ENCODE results near the gene PRDM16.

Gene PRDM16

DNA sequence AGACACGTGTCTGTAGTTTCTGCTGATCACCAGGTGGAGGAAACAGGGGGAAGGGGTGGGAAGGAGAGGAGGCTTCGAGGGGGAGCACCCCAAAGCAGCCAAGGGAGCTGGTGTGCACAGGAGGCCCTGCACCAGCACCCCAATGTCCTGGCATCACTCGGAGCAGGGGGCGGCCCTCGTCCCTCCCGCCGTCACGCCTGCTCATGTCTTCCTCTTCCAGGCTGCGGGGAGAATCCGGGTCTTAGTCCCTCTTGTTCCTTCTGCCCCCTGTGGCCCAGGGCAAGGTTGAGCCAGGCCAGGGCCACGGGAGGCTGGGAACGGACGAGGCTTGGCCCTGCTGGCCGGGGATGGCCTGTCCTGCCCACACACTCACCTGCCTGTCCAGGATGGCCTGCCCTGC, 364.1 kb downstream of the PRDM16 start:
- TF ChIP-seq POLR2A (IDR thresholded peaks at IDR 0.05; ENCODE audit: low read length) (no peak), GATA1 (IDR thresholded peaks at IDR 0.05; ENCODE audit: low read depth, low read length) (no peak)
- DNase-seq = no peak

DNA sequence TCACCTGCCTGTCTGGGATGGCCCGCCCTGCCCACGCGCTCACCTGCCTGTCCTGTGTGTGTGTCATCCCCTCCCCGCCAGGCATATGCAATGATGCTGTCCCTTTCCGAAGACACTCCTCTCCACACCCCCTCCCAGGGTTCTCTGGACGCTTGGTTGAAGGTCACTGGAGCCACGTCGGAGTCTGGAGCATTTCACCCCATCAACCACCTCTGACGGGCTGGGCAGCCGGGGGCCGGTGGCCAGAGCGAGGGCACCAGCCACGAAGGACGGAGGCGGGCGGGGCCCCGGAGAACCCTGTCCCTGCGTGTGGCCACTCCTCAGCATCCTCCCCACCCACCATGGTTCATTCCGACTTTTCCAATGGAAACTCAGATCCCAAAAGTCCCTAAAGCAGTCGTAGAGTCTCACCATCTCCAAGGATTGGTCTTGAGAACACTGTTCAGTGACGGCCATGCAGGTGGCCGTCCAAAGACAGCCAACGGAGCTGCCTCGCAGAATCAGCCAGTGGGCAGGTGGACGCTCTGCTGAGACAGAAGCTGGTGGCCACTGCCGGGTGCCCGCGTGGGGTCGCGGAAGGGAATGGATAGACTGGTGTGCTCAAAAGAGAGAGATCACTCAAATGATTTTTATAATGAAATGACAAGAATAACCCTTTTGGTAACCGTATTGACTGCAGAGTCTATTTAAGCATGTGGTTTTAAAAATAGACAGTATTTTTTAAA, 364.8 kb downstream of the PRDM16 start:
- TF ChIP-seq POLR2A (IDR thresholded peaks at IDR 0.05; ENCODE audit: low read length) (no peak), GATA1 (IDR thresholded peaks at IDR 0.05; ENCODE audit: low read depth, low read length) (no peak)
- DNase-seq = no peak

DNA sequence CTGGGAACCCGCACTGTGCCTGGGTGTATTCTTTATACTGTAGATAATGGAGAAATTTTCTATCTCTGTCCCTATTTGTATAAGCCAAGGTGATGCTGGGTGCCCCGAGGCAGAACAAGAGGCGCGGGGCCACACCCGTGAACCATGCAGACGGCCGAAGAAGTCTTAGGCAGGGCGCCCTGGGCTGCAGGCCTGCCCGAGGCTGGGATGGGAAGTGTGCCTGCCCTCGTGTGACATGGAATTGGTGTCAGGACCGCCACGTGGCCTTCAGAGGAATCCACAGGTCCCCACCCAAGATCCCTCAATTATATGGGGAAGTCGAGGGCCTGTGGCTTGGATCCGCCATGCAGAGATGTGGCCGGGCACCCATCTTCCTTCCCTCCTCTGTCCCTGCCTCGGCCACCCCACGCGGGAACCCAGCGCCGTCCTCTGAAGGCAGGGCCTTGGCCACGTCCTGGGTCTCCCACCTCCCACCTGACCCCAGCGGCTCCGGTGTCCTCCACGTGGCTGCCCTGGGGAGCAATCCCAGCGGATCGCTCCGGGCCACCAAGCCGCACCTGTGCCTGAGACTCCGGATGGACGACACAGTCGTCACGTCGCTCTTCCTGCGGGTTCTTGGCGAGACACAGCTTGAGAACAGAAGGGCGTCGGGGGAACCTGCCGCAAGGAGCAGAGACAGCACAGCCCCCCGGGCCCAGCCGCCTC, 365.6 kb downstream of the PRDM16 start:
- TF ChIP-seq GATA1 (IDR thresholded peaks at IDR 0.05; ENCODE audit: low read depth, low read length) (no peak), POLR2A (IDR thresholded peaks at IDR 0.05; ENCODE audit: low read length) (no peak)
- no peak for DNase-seq

DNA sequence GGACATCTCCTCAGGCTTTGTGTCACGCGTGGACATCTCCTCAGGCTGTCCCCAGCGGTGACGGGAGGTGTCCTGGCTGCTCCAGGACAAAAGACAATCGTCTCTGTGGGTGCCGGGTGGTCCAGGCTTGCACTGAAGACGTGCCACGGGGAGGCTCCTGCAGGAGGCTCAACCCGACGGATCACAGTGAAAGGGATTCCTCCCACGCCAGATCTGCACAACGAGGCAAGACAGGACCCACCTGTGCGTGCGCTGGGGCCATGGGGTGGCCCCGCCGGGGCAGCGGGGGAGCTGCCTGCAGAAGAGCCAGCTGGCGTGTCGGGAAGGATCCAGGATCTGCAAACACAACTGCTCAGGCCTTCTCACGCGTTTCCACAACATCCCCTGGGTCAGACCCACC, 366.7 kb downstream of the PRDM16 start:
- TF ChIP-seq GATA1 (IDR thresholded peaks at IDR 0.05; ENCODE audit: low read depth, low read length) (no peak), POLR2A (IDR thresholded peaks at IDR 0.05; ENCODE audit: low read length) (no peak)
- DNase-seq = no peak

DNA sequence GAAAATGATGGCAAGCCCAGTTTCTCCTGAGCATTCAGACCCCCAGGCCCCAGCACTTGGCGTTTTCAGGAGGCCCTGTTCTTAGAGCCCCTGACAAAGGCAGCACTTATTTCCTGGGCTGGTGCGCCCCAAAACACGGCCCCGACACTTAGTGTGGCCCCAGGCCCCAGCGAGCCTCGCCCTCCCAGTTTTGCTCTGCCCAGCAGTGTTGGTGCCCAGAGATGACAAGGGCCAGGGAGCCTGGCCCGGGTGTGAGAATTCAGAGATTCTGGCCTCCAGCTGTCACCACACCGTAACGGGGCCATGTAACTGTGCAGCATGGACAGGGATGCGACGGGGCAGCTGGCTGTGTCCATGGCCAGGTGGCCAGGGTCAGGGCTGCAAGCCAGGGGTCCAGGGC, 367.4 kb downstream of the PRDM16 start:
- no peak for DNase-seq
- no peak for TF ChIP-seq POLR2A (IDR thresholded peaks at IDR 0.05; ENCODE audit: low read length)
- TF ChIP-seq GATA1 (IDR thresholded peaks at IDR 0.05; ENCODE audit: low read depth, low read length) = no peak

DNA sequence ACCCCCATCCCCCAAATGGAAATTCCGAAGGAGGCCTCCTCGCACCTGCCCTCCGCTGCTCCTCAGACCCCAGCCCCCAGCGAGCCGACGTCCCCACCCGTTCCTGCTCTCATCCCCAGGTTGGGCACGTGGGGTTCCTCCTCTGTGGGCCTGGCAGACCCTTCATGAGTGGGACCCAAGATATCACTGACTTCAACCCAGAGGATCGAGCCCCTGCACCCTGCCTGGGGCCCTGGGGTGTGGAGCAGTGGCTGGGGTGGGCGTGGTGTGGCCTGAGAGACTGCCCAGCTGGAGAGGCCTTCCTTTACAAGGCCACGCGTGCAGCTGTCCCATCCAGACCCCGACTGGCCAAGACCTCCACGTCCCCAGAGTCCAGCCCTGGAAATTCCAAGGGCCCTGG, 367.9 kb downstream of the PRDM16 start:
- DNase-seq = no peak
- TF ChIP-seq POLR2A (IDR thresholded peaks at IDR 0.05; ENCODE audit: low read length) (no peak), GATA1 (IDR thresholded peaks at IDR 0.05; ENCODE audit: low read depth, low read length) (no peak)

DNA sequence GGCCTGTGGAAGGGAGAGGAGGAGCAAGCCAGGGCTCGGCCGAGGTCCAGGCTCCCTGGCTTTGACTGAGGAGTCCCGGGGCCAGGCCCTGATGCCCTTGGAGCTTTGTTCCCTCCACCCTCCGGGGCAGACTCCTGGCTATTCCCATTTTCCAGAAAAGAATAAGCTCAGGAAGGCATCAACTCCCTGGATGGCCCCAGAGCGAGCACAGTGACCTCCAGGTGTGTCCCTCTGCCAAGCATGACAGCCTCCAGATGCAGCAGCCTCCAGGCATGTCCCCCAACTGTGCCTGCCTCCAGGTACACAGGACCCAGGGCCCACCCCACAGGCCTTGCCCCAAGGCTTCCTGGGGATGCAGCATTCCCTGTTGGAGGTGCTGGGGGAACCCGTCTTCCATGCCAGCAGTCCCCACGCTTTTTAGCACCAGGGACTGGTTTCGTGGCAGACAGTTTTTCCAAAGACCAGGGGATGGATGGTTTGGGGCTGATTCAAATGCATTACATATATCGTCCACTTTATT, 369.7 kb downstream of the PRDM16 start:
- TF ChIP-seq GATA1 (IDR thresholded peaks at IDR 0.05; ENCODE audit: low read depth, low read length) (no peak), POLR2A (IDR thresholded peaks at IDR 0.05; ENCODE audit: low read length) (no peak)
- no peak for DNase-seq

DNA sequence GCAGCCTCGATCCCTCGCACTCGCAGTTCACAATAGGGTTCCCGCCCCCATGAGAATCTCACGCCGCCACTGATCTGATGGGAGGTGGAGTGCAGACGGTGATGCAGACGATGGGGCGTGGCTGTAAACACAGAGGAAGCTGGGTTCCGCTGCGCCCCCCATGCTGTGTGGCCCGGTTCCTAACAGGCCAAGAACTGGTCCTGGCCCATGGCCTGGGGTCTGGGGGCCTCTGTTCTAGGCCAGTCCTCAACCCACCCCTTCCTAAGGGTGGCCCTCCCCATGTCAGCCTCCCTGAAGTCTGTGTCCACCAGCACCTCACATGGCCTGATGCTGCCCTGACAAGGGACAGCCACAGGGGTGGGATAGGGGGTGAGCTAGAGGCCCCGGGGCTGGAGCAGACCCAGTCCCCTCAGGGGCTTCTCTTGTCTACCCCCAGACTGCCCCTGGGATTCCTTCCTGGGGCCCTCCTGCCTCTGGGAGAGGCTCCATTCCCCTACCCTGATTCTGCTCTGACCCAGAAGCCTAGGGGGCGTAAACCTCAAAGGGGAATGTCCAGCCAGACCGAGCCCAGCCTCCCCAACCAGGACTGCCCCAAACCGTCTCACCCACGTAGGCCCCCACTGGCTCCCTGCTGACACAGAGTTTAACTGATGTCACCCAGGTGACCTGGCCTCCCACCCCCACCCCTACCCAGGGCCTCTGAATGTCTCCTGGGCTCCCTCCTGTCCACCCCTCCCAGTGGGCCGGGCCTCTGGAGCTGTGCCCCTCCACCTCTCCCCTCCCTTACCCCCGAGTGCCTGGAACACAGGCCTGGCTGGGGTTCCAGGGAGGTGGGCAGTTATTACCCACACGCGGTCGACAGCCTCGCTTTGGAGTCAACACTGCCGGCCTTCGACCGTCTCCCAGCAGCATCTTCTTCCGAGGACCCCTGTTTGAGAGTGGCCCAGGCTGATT, 370.6 kb downstream of the PRDM16 start:
- DNase-seq = no peak
- TF ChIP-seq GATA1 (IDR thresholded peaks at IDR 0.05; ENCODE audit: low read depth, low read length) (no peak), POLR2A (IDR thresholded peaks at IDR 0.05; ENCODE audit: low read length) (no peak)

DNA sequence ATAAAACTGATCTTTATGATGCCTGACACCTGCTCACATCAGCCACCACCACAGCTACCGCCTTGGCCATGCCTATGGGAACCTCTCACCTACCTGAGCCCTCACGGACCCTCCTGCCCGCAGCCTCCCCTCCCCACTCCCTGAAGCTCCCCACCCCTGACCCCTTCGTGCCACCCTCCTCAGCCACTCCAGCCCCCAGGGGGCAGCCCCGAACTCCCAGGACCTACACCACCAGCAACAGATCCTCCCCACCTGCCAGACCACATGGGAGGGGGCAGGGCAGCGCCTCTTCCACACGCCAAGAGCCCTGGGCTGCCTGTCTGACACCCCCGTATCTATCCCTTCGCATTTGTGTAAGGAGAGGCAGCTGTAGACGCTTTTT, 371.3 kb downstream of the PRDM16 start:
- DNase-seq = no peak
- no peak for TF ChIP-seq POLR2A (IDR thresholded peaks at IDR 0.05; ENCODE audit: low read length)
- no peak for TF ChIP-seq GATA1 (IDR thresholded peaks at IDR 0.05; ENCODE audit: low read depth, low read length)

DNA sequence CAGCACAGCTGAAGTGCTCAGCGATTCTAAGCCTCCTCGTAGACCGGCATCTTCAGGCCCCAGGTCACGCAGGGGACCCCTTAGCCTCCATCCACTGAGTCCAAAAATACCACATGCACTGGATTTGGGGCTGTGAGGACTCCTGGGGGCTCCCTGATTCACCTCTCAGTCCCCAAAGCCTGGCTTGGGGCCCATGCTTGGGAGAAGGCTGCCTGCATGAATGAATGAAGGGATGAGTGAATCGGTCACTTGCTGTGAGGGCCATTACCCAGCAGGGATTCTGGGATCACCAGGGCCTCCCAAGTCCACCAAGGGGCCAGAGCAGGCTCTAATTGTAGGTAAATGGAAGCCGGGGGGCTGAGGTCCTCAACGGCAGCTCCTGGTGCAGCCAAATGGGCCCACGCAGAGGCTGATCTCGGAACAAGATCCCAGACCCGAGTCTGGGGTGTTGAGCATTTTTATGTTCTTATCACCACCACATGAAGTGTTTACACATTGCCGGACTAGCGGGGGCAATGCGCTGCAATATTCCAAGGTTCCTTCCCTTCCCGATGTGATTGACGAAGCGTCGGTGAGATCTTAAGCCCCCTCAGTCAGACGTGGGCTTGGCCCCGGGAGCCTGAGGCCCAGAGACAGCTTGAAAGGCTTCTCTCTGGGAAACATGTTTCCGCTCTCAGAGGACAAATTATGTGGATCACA, 371.9 kb downstream of the PRDM16 start:
- TF ChIP-seq GATA1 (IDR thresholded peaks at IDR 0.05; ENCODE audit: low read depth, low read length) = no peak
- no peak for TF ChIP-seq POLR2A (IDR thresholded peaks at IDR 0.05; ENCODE audit: low read length)
- no peak for DNase-seq

DNA sequence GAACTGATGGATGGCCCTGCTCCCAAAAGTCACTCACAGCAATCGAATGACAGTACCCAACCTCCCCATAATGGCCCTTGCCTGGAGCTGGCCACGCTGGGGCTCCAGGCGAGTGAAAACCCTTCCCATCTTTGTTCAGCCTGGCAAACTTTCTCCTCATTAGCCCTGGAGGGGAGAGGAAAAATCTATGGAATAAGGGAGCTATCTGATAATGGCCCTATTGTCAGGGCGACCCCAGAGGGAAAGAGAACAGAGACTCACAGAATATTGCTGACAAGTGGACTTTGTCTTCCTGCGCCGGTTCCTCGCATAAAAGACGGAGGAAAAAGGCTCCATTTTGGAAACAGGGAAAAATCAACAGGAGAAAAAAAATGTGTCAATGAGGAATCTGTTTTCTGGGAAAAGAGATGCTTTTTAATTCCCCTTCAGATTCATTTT, 372.4 kb downstream of the PRDM16 start:
- no peak for DNase-seq
- TF ChIP-seq POLR2A (IDR thresholded peaks at IDR 0.05; ENCODE audit: low read length) (no peak), GATA1 (IDR thresholded peaks at IDR 0.05; ENCODE audit: low read depth, low read length) (no peak)

DNA sequence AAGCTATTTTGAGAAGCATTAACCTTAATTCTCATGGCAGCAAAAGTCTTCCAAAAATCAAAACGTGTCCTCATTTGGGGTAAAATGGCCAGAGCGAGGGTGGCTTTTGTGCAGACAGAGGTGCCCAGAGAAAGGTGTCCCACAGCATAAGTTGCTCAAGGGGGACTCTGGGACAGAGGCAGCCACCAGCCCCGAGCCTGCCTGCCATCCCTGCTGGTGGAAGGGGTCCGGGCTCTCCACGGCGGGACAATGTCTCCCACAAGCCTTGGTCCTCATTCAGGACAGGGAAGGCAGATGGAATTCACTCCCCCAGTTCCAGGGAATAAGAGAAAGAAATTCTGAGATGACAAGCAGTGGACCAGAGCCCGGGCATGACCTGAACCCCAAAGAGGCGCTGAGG, 372.9 kb downstream of the PRDM16 start:
- DNase-seq = no peak
- TF ChIP-seq GATA1 (IDR thresholded peaks at IDR 0.05; ENCODE audit: low read depth, low read length) = no peak
- TF ChIP-seq POLR2A (IDR thresholded peaks at IDR 0.05; ENCODE audit: low read length) = no peak

DNA sequence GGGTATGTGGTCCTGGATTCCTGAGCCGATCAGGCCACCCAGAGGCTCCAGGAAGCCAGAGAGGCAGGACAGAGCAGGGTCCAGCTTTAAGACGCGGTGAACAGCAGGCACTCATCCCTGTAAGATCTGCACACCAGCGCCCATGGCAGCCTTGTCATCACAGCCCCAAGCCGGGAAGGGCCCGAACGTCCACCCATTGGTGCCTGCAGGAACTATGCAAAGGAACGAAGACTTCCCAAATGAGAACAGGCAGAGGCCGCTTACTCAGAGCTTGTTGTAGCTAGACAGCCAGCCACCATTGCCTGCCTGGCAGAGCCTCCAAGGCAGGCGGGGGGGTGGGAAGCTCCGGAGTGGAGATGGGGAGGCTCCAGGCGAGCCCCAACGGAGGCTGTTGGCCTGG, 373.3 kb downstream of the PRDM16 start:
- DNase-seq = no peak
- no peak for TF ChIP-seq POLR2A (IDR thresholded peaks at IDR 0.05; ENCODE audit: low read length)
- TF ChIP-seq GATA1 (IDR thresholded peaks at IDR 0.05; ENCODE audit: low read depth, low read length) = no peak

Measured in erythroblast (primary cell).